ENCODE results near the gene DHDH. TPM values are rescaled to one million over a fixed set of nuclear protein-coding genes. Genes with fewer than 3 reads are reported as not detected.

The DHDH gene
- total RNA-seq, 1 experiment from 2014 or later = not detected

- DNase-seq (ENCODE audit: low read depth) = peak; percentile 79
Observed at GRCh38 chr19:48965806-48966540, 32.5 kb downstream of the DHDH start.

- DNase-seq (ENCODE audit: low read depth) = no peak
Observed at GRCh38 chr19:48966541-48967345, 33.2 kb downstream of the DHDH start.

GRCh38 chr19:48967346-48968178, 34.1 kb downstream of the DHDH start:
- peak; percentile 63 for DNase-seq (ENCODE audit: low read depth)

GRCh38 chr19:48968179-48968661, 34.7 kb downstream of the DHDH start:
- no peak for DNase-seq (ENCODE audit: low read depth)

- no peak for DNase-seq (ENCODE audit: low read depth)
Observed at GRCh38 chr19:48968813-48969218, 35.3 kb downstream of the DHDH start.

GRCh38 chr19:48969276-48970138, 36.0 kb downstream of the DHDH start:
- no peak for DNase-seq (ENCODE audit: low read depth)

- peak; percentile 51 for DNase-seq (ENCODE audit: low read depth)
Observed at GRCh38 chr19:48970139-48970766, 36.8 kb downstream of the DHDH start.

GRCh38 chr19:48970923-48971395, 37.5 kb downstream of the DHDH start:
- DNase-seq (ENCODE audit: low read depth) = peak; percentile 65

GRCh38 chr19:48975947-48976847, 42.7 kb downstream of the DHDH start:
- peak; percentile 56 for DNase-seq (ENCODE audit: low read depth)

- no peak for DNase-seq (ENCODE audit: low read depth)
Observed at GRCh38 chr19:48977061-48977460, 43.6 kb downstream of the DHDH start.

- no peak for DNase-seq (ENCODE audit: low read depth)
Observed at GRCh38 chr19:48982280-48982679, 48.8 kb downstream of the DHDH start.

- no peak for DNase-seq (ENCODE audit: low read depth)
Observed at GRCh38 chr19:48985711-48986110, 52.2 kb downstream of the DHDH start.

GRCh38 chr19:48986211-48986610, 52.7 kb downstream of the DHDH start:
- no peak for DNase-seq (ENCODE audit: low read depth)

GRCh38 chr19:48987323-48987722, 53.8 kb downstream of the DHDH start:
- DNase-seq (ENCODE audit: low read depth) = no peak

- no peak for DNase-seq (ENCODE audit: low read depth)
Observed at GRCh38 chr19:48988286-48988685, 54.8 kb downstream of the DHDH start.

GRCh38 chr19:48988860-48989259, 55.4 kb downstream of the DHDH start:
- no peak for DNase-seq (ENCODE audit: low read depth)

- no peak for DNase-seq (ENCODE audit: low read depth)
Observed at GRCh38 chr19:48989701-48990291, 56.3 kb downstream of the DHDH start.

- DNase-seq (ENCODE audit: low read depth) = no peak
Observed at GRCh38 chr19:48990400-48990799, 56.9 kb downstream of the DHDH start.
